GM19467 (cell line): ENCODE data around the gene IL12A.

Experiments
- ATAC-seq: cut with Tn5 transposase; IDR thresholded peaks from one replicate; pipeline ENCODE4 v1.9.1; 2021; ENCODE audit warnings: mild to moderate bottlenecking, moderate library complexity; ENCODE audit not compliant: unreplicated experiment

IL12A gene

GRCh38 chr3:159988617-159989271 lies at the start of gene IL12A:
TSS of gene IL12A (plus strand) at chr3:159988835.
- peak; percentile 94 for ATAC-seq

- ATAC-seq: peak; percentile 58
Measured at GRCh38 chr3:159941038-159942000, 47.3 kb upstream of the IL12A start.

GRCh38 chr3:159944781-159945180 lies 43.9 kb upstream of the IL12A start:
- no peak for ATAC-seq

GRCh38 chr3:159945930-159946329 lies 42.7 kb upstream of the IL12A start:
- ATAC-seq: no peak

- no peak for ATAC-seq
Measured at GRCh38 chr3:159947220-159947619, 41.4 kb upstream of the IL12A start.

GRCh38 chr3:159948429-159949144 lies 40.0 kb upstream of the IL12A start:
- no peak for ATAC-seq

- peak; percentile 71 for ATAC-seq
Measured at GRCh38 chr3:159950156-159950898, 38.3 kb upstream of the IL12A start.

GRCh38 chr3:159951540-159951939 lies 37.1 kb upstream of the IL12A start:
- ATAC-seq: no peak

- no peak for ATAC-seq
Measured at GRCh38 chr3:159953325-159954085, 35.1 kb upstream of the IL12A start.

- no peak for ATAC-seq
Measured at GRCh38 chr3:159960188-159961148, 28.2 kb upstream of the IL12A start.

GRCh38 chr3:159964166-159964973 lies 24.3 kb upstream of the IL12A start:
- ATAC-seq: peak; percentile 100

- ATAC-seq: no peak
Measured at GRCh38 chr3:159971311-159971710, 17.3 kb upstream of the IL12A start.

- no peak for ATAC-seq
Measured at GRCh38 chr3:159977295-159977694, 11.3 kb upstream of the IL12A start.

- peak; percentile 93 for ATAC-seq
Measured at GRCh38 chr3:159978353-159978752, 10.3 kb upstream of the IL12A start.

- no peak for ATAC-seq
Measured at GRCh38 chr3:159978918-159979703, 9.5 kb upstream of the IL12A start.

- no peak for ATAC-seq
Measured at GRCh38 chr3:159982442-159982974, 6.1 kb upstream of the IL12A start.

GRCh38 chr3:159987291-159987711 lies 1.3 kb upstream of the IL12A start:
- ATAC-seq: no peak
